HL-60/S4 treated with phorbol 12-myristate 13-acetate at 8.2 ng/mL for 4 days and 3 days (cell line): Measurements from ENCODE around the gene SRCAP.

Experiments used
- in situ Hi-C: fragments of 300-500 bp; cut with MboI; formaldehyde crosslinking; loops from 2 replicates; pipeline ENCODE4 v1.15.0; 2022; ENCODE audit warnings: low sequenced_read_pairs

SRCAP gene

GRCh38 chr16:30771726-30772125 is 72.8 kb downstream of the SRCAP start:
- in situ Hi-C loops, result no loop called here

DNA sequence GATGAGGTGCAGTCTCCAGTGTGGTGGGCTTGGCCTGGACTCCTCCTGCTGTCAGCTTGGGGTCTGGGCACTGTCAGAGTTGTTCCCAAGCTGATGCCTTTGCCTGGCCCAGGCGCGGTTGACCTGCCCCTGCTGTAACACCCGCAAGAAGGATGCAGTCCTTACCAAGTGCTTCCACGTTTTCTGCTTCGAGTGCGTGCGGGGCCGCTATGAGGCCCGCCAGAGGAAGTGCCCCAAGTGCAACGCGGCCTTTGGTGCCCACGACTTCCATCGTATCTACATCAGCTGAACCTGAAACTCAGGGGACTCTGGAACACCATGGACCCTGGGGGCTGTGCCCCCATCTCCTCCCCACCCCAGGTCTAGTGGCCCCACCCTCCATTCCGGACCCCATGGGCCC is 74.9 kb downstream of the SRCAP start:
- in situ Hi-C loops, result no loop called here

DNA sequence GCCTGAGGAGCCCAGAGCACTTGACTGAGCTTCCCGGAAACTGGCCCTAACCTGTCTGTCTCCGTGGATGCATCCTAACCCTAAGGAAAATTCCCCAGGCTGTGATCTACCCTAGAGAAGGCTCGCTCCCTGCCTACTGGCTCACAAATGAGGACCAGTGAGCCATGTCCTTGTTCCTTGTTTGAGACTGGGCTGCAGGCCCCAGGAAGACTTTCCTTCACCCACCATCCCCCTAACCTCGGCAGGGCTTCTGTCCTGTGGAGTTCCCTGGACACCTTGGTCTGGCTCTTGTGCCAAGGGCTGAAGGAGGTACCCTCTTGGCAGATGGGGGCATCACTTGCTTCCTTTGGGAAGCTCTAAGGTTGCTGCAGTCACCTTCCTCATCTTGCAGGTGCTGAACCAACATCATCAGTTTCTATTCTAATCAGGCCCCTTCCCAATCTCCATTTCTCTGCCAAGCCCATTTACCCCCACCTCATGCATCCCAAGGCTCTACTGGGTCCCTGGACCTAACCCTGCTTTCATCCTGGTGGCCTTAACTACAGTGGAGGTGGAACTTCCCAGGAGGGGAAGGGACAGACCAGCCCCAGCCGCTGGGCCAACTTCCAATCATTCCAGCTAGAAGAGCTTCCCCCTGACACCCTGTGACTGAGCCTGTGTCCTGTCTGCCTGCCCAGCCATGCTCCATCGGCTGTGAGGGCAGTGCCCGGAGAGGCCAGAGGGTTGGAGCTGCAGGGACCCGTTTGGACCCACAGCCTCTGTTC is 75.6 kb downstream of the SRCAP start:
- in situ Hi-C loops, result no loop called here

GRCh38 chr16:30775131-30775391 is 76.1 kb downstream of the SRCAP start:
- in situ Hi-C loops, result no loop called here

- in situ Hi-C loops, result no loop called here
These were observed 76.6 kb downstream of the SRCAP start for GRCh38 chr16:30775392-30776188.

GRCh38 chr16:30777591-30778297 is 78.8 kb downstream of the SRCAP start:
- in situ Hi-C loops, result no loop called here

DNA sequence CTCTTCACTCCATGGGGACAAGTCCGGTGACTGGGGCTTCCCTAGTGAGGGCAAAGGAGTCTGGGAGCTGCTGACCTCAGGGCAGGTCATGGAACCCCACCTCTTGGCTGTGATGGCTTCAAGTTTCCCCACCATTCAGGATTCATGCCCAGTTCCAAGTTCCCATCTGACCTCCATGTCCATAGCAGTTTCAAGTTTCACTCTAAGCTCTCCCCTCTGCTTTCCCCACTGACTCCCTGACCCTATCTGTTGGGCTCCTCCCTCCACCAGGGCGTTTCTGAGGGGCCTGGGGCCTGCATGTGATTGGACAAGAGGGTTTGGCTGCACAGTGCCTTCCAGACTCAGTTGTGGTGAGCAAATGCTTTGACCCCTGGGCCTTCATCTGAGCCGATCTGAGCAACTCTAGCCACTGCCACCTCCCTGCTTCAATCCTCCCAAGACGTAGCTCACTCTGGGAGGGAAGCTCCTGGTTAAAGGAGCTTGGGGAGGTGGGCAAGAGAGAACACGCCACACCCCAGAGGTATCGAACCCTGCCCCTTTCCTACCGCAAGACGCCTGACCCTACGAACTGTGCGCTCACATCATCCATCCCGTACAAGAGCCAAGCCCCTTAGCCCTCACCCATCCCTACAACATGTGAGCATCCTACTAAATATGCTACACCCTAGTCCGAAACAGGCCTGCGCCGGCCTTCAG is 79.7 kb downstream of the SRCAP start:
- in situ Hi-C loops, result no loop called here

GRCh38 chr16:30779596-30779995 is 80.6 kb downstream of the SRCAP start:
- in situ Hi-C loops, result no loop called here

DNA sequence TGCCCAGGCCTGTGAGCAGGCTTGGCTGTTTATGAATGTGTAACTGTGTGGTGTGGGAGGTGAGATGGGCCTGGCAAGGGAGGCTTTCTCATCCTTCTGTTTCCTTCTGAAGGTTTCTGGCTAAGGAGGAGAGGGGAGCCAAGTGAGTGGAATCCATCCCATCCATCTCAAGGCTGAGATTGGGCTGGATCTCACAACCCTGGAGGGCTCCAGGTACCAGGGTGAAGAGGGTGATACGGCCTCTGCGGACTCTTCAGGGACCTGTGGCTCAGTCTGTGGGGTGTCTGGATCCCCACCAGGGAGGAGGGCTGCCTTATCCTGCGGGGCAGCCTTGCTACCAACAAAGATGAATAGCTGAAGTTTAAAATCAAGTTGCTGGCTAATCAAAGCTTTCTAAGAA is 81.0 kb downstream of the SRCAP start:
- in situ Hi-C loops, result no loop called here

GRCh38 chr16:30780549-30780948 is 81.6 kb downstream of the SRCAP start:
- in situ Hi-C loops, result no loop called here

DNA sequence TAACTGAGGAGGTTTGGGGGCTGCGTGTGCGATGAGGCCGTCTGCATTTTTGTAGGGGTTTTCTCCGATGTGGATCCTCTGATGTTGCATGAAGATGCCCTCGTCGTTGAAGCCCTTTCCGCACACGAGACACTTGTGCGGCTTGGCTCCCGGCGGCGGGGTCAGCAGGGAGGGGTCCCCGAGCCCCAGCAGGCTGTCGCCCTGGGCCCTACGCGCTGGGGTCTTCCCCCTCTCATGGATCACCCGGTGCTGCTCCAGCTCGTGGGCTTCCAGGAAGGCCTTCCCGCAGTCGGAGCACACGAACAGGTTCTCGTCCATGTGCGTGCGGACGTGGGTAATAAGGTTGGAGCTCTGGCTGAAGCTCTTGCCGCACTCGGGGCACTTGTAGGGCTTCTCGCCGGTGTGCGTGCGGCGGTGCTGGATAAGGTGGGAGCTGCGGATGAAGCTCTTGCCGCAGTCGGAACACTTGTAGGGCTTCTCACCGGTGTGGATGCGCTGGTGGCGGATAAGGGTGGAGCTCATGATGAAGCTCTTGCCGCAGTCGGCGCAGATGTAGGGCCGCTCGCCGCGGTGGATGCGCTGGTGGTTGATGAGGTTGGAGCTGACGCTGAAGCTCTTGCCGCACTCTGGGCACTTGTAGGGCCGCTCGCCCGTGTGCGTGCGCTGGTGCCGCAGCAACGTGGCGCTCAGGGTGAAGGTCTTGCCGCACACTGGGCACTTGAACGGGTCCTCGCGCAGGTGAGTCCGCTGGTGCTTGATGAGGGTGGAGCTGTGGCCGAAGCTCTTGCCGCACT is 83.7 kb downstream of the SRCAP start:
- in situ Hi-C loops, result no loop called here

GRCh38 chr16:30783280-30784109 is 84.5 kb downstream of the SRCAP start:
- in situ Hi-C loops, result no loop called here

GRCh38 chr16:30784215-30784614 is 85.2 kb downstream of the SRCAP start:
- in situ Hi-C loops, result no loop called here

DNA sequence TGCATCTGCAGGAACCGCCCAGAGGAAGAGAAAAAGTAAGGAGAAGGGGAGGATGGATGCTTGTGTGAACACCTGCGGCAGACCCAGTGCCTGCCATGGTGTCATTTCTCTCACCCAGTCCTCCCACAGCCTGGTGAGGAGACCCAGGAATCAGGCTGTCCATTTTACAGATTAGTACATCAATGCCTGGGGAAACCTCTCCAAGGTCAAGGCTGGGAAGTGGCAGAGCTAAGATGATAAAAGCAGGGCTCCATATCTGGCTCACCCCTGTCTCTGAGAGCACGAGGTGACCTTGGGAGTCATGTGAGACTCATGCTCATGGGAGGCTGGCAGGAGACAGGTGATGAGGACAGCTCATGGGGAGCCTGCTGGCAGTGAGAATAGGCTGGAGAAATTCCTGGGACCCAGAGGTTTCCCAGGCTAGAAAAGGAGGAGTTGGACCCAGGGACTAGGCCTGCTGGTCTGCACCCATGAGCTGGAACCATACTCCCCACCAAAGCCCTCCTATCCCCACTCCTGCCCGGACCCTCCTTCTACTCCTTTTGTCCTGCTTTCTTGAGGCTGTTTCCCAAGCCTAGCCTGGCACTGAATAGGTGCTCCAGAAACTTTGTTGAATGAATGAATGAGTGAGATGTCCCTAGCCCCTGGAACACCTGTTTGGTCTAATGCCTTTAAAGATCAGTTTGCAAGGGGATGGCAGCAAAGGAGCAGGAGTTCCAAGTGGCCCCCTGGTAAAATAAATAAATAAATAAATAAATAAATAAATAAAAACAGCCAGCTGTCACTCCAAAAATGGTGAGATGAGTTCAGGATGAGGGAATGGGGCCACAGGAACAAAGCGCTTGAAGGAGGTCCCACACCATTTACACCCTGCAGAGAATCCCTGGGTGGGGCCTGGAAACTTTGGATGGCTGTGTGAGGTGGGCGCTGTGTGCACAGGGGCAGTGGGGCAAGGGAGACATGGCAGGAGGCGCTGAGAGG is 86.4 kb downstream of the SRCAP start:
- in situ Hi-C loops, result no loop called here

DNA sequence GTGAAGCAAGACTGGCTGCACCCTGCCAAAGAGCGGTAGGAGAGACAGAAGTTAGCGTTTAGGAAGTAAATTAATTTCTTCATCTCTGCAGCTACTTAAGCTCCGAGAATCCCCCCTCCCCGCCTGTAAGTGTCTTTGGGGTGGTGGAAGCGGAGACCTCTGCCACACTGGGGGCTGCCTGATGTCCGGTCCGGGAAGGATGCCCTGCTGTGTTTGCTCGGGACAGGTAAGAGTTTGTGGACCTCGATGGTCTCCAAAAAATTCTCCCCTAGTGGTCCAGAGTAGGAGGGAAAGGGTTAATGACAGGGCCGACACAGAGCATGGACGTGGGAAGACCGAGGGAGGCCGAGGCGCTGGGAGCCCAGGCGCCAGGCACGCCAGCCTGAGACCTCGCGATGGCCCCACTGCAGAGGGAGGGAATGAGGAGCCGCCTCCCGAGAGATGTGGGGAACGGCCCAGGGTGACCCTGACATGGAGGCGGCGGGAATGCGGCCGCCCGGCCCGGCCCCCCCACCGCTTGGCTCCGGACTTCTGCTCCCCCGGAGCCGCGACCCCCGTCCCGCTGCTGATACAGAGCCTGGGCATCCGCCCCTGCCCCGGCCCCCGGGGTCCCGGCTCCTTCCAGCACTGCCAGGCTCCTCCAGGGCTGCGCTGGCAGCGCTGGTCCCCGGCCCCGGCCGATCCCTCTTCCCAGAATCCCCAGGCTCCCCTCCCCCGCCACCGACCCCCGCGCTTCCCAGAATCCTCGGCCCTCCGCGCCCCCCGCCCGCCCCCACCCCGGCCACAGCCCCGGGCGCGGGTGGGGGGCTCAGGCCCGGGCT is 87.4 kb downstream of the SRCAP start:
- in situ Hi-C loops, result no loop called here

DNA sequence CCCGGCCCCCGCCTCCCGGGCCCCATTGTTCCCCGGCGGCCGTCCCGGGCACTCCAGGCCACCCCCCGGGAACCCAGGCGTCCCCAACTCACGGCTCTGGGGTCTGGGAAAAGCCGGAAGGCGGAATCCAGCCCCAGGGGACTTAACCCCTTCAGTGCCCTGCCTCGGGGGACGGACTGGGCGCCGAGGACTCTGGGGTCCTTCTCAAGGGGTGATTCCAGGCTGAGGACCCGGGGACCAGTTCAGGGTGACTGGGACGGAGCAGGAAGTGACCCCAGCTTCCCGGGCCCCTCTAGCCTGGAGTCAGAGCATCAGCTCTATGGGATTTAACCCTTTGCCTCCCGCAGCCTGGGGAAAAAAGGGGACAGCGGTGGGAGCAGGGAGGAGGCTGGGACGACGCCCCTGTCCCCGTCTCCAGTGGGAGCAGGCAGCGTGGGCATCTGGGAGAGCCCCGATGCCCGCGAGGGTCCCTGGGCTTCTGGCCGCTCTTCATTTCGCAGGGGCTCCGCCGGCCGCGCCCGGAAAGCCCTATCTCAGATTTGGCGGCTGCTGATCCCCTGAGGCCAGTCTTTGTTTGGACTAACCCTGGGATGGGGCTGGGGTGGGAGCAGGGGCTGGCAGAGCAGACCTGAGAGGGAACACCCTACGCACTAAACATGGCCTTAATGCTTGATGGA is 88.1 kb downstream of the SRCAP start, which contains the start of gene ZNF629:
Gene ZNF629 (minus strand): TSS at position 270 of the 677 bp plus-strand sequence. CDS start 2,723 bp downstream, outside the sequence.
- in situ Hi-C loops, result no loop called here
